BJ (cell line): ENCODE results near the gene PTGDS. TPM values are rescaled to one million over a fixed set of nuclear protein-coding genes. Genes with fewer than 3 reads are reported as not detected.

Source experiments
- CTCF ChIA-PET: fragments of 350-600 bp; formaldehyde crosslinking; extraction: SDS; loops from one replicate; lab custom pipeline; 2021; ENCODE audit warnings: antibody characterized with exemption, inconsistent platforms; lab: Yijun Ruan, JAX
- POLR2A ChIA-PET: fragments of 300-600 bp; sonication (Branson Sonifier 250); formaldehyde crosslinking; extraction: SDS; loops from one replicate; lab custom pipeline; 2021; ENCODE audit warnings: antibody characterized with exemption; lab: Charles Lee
- DNase-seq: peaks from one replicate; pipeline ENCODE4 v3.0.0-alpha.2; 2011; ENCODE audit warnings: low read depth
- H3K27me3 ChIP-seq: 2 replicates; pipeline ENCODE4 v1.6.0; 2011; ENCODE audit warnings: low read length; ENCODE audit not compliant: control insufficient read depth, insufficient read depth
- H3K36me3 ChIP-seq: 2 replicates; pipeline ENCODE4 v1.5.1; 2011; ENCODE audit warnings: low read length; ENCODE audit not compliant: control insufficient read depth, insufficient read depth
- H3K4me3 ChIP-seq: 2 replicates; pipeline ENCODE4 v1.5.1; 2011; ENCODE audit warnings: low read depth, mild to moderate bottlenecking, control low read depth, low read length
- CTCF ChIP-seq: IDR thresholded peaks from 2 replicates; pipeline ENCODE4 v1.5.1; 2011; ENCODE audit warnings: low read depth, mild to moderate bottlenecking, control low read depth, inconsistent platforms, low read length, moderate library complexity; ENCODE audit not compliant: insufficient read depth
- polyA plus RNA-seq: library from polyadenylated mRNA; depleted of rRNA; stranded (reverse); fragments of >200 nt; gene quantifications from 2 replicates; pipeline ENCODE4 v1.2.3, GENCODE V29; 2011

Gene PTGDS
- polyA plus RNA-seq, 1 experiment: 0.58 TPM

GRCh38 chr9:136958473-136958872, 18.8 kb upstream of the PTGDS start:
- TF ChIP-seq CTCF: no peak
- CTCF ChIA-PET: interaction anchor here (1.6 kb wide), 1 partner anchor 12 kb away, joined by 4 read pairs; no protein-coding TSS in a partner anchor
- Histone ChIP-seq H3K4me3 (no peak overlapping the region), H3K27me3 (no peaks in the 10 kb centered on the region; the same call in 1 of the 2 replicates), H3K36me3 (no peaks in the 10 kb centered on the region)
- DNase-seq: no peak
- POLR2A ChIA-PET: no interaction called here

GRCh38 chr9:136958898-136959850, 18.1 kb upstream of the PTGDS start:
- no peak overlapping the region for H3K4me3 ChIP-seq
- ChIA-PET CTCF (interaction anchor here (0.8 to 2.8 kb wide), 5 partner anchors 11 to 76 kb away, joined by 3 to 8 read pairs (median 3); partner anchors contain the start of gene FBXW5), POLR2A (no interaction called here)
- no peaks in the 10 kb centered on the region; the same call in 1 of the 2 replicates for H3K27me3 ChIP-seq
- H3K36me3 ChIP-seq: no peaks in the 10 kb centered on the region
- no peak for TF ChIP-seq CTCF
- DNase-seq: no peak

GRCh38 chr9:136960212-136960937, 16.9 kb upstream of the PTGDS start:
- POLR2A ChIA-PET: no interaction called here
- TF ChIP-seq CTCF: no peak

GRCh38 chr9:136960938-136961275, 16.4 kb upstream of the PTGDS start:
- no peaks in the 10 kb centered on the region; the same call in 1 of the 2 replicates for H3K27me3 ChIP-seq
- no peak overlapping the region for H3K4me3 ChIP-seq
- POLR2A ChIA-PET: no interaction called here
- no peak for DNase-seq
- H3K36me3 ChIP-seq: no peaks in the 10 kb centered on the region
- CTCF ChIA-PET: interaction anchor here (1.1 to 2.8 kb wide), 2 partner anchors 13 to 16 kb away, joined by 3 to 8 read pairs; partner anchors contain the start of gene C8G
- no peak for TF ChIP-seq CTCF

More at GRCh38 chr9:136960212-136960937, 16.9 kb upstream of the PTGDS start:
- Histone ChIP-seq H3K36me3 (no peaks in the 10 kb centered on the region), H3K27me3 (no peaks in the 10 kb centered on the region; the same call in 1 of the 2 replicates), H3K4me3 (no peak overlapping the region)
- DNase-seq: no peak
- CTCF ChIA-PET: interaction anchor here (0.7 to 2.8 kb wide), 6 partner anchors 12 to 135 kb away, joined by 3 to 8 read pairs (median 3); partner anchors contain the start of genes C8G and FBXW5
